ENCODE results near the gene TMEM135.

Gene TMEM135

DNA sequence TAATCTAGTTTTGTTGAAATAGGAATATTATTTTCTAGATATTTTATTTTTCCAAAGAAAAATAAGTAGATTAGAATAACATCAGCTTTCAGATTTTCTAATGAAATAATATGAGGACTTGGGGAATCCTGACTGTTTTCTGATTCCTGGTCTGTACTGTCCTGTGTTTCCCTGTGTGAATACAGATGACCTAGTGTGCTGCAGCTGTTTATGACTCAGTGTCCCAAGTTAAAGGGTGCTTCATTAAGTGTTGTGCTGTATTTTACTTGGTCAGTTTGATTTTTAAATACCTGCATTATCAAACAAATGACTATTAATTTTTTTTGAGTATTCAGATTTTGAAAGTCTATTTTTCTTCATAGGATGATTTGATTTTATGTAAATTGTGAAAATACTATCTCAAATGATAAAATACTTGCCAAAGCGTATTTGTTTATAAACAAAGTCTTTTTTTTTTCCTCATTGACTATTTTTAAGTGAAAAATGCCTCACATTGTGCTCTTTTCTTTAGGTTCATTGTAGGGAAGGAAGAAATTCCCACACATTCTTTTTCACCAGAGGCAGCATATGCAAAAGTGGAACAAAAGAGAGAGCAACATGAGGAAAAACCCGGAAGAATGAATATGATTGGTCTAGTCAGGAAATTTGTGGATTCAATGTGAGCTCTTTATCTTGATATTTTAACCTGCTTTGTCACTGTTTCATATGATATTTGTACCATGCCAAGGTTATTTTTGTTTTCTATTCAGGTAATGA is 264.2 kb downstream of the TMEM135 start:
- DNase-seq (ENCODE audit: low read depth in 2 of 2): no peak

- DNase-seq (ENCODE audit: low read depth in 2 of 2): no peak
These were observed 266.7 kb downstream of the TMEM135 start for GRCh38 chr11:87304412-87304811.

DNA sequence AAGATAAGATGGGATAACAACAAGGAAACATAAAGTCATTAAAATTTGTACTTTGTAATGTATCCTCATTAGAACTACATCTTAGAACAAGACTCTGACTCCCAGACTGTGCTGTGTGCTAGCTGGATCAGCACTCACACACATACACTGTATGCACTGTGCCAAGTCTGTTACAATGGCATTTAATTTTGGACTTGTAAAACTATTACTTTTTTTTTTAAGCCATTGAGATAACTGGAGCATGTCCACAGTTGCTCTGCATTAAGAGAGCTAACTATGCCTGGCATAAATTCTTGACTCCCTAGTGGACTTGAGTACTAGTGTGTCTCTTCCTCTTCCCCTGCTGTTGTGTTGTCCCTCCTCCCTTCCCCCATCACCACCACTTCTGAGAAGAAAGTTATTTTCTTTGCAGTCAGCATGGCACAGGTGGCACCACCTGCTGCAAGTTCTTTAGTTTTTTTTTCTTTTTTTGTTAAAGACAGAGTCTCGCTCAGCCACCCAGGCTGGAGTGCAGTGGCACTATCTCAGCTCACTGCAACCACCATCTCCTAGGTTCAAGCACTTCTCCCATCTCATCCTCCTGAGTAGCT is 268.6 kb downstream of the TMEM135 start:
- no peak for DNase-seq (ENCODE audit: low read depth in 2 of 2)

- DNase-seq (ENCODE audit: low read depth in 2 of 2): no peak
These were observed 269.4 kb downstream of the TMEM135 start for GRCh38 chr11:87307101-87307500.

- DNase-seq (ENCODE audit: low read depth in 2 of 2): no peak
These were observed 277.5 kb downstream of the TMEM135 start for GRCh38 chr11:87315229-87315628.

DNA sequence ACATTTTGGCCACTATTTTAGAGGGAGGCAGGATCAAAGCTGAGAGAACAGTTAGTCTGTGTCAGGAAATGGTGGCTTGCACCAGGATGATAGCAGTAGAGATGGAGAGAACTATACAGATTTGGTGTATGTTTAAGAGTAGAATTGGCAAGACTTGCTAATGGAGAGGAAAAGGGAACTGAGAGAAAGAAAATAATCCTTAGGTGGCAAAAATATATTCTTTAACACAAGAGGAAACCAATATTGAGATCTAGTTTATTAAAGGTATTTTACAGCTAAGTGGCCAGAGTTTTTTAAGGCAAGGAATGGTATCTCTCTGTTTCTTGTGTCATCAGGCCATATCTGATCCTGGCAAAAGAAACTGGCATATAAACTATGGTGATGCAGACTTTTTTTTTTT is 278.8 kb downstream of the TMEM135 start:
- DNase-seq (ENCODE audit: low read depth in 2 of 2): no peak

- DNase-seq (ENCODE audit: low read depth in 2 of 2): no peak
These were observed 279.7 kb downstream of the TMEM135 start for GRCh38 chr11:87317441-87317840.

DNA sequence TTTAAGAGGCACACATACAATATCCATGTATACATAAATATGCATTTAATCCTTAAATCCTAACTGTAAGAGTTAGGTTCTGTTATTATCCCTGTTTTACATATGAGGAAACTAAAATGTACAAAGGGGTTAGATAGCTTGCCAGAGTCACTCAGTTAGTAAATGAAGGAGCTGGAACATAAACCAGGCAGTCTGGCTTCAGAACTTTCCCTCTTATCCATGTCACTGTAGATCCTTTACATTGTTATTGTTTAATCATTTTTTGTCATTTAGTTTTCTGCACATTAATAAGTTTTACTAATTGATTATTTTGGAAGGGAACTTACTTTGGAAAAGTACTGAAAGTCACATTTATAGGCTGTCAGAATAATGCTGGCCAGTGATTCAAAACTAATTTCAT is 282.4 kb downstream of the TMEM135 start:
- no peak for DNase-seq (ENCODE audit: low read depth in 2 of 2)

GRCh38 chr11:87322568-87322967 is 284.8 kb downstream of the TMEM135 start:
- no peak for DNase-seq (ENCODE audit: low read depth in 2 of 2)

GRCh38 chr11:87323899-87324298 is 286.2 kb downstream of the TMEM135 start:
- no peak for DNase-seq (ENCODE audit: low read depth in 2 of 2)

- DNase-seq (ENCODE audit: low read depth in 2 of 2): no peak
These were observed 287.2 kb downstream of the TMEM135 start for GRCh38 chr11:87324817-87325489.

- DNase-seq (ENCODE audit: low read depth in 2 of 2): no peak
These were observed 287.7 kb downstream of the TMEM135 start for GRCh38 chr11:87325490-87325872.

- no peak for DNase-seq (ENCODE audit: low read depth in 2 of 2)
These were observed 288.9 kb downstream of the TMEM135 start for GRCh38 chr11:87326594-87326993.

DNA sequence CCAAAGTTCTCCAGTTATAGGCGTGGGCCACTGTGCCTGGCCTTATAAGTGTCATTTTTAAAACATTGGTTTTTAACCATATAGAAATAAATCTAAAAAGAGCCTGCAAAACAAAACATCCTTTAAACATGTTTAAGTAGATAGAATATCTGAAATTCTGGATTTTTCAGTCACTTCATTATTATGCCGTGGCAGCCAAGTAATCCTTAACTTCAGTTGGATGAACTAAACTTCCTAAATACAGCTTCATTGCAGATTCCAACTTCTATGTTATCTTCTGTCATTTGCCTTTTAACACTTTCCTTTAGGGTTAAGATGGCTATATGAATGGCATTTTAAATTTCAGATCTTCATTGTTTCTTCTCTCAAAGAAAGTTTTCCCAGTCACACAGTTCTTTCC is 291.4 kb downstream of the TMEM135 start:
- DNase-seq (ENCODE audit: low read depth in 2 of 2): no peak

GRCh38 chr11:87330187-87330601 is 292.5 kb downstream of the TMEM135 start:
- DNase-seq (ENCODE audit: low read depth in 2 of 2): no peak

DNA sequence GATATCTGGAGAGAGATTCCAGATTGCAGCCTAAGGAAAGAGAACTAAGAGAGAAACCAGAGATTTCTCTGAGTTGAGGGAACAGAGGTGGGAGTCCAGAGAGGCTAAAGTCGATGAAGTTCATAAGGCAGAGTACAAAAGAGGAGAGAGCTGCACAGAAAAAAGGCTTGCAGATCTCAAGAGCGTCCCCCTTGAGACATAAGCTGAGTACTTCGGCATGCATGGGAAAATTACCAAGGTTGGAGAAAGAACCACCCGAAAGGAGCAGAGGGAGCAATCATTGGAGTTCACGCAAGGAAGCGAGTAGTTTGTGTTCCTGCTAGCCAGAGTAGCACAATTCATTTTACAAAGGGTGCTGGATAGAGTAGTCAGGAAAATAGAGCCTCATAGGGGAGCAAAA is 293.5 kb downstream of the TMEM135 start:
- no peak for DNase-seq (ENCODE audit: low read depth in 2 of 2)

- no peak for DNase-seq (ENCODE audit: low read depth in 2 of 2)
These were observed 300.4 kb downstream of the TMEM135 start for GRCh38 chr11:87338046-87338639.

DNA sequence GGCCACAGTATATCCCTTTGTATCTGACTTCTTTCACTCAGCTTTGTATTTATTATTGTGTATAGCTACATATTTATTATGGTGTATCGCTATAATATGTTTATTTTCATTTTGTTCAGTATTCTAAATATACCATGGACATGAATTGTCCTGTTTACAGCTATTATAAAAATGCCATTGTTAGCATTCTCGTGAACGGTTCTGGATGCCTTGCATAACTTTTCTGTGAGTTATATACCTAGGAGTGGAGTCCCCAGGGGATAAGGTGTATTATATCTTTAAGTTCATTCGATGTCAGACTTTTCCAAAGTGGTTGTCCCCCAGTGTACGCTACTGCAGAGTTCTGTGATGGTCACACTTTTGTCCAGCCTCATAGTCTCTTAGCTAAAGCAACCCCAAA is 301.7 kb downstream of the TMEM135 start:
- DNase-seq (ENCODE audit: low read depth in 2 of 2): no peak

- DNase-seq (ENCODE audit: low read depth in 2 of 2): no peak
These were observed 309.7 kb downstream of the TMEM135 start for GRCh38 chr11:87347441-87347840.

DNA sequence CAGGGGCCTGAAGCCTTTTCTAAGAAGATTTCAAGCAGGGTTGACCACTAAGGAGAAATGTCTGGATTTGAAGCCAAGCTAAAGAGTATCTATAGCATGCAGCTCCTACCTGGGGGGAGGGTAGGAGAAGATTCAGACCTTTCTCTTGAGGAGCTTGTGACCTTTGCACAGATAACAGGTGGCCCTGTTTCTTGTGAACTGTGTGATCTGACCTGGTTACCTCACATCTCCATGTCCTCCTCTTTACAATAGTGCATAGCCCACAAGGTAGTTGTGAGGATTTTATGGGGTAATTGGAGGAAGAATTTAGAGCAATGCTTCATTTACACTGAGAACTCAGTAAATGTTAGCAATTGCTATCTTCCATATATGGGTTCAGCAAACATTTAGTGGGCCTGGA is 310.1 kb downstream of the TMEM135 start:
- no peak for DNase-seq (ENCODE audit: low read depth in 2 of 2)

GRCh38 chr11:87351676-87352075 is 313.9 kb downstream of the TMEM135 start:
- no peak for DNase-seq (ENCODE audit: low read depth in 2 of 2)

Data from stimulated activated CD8-positive, alpha-beta memory T cell treated with anti-CD3 and anti-CD28 coated beads, Interleukin-15, amount 100 ng/mL, for 48 hours (primary cell).